ENCODE data around the gene KRI1. TPM values are rescaled to one million over a fixed set of nuclear protein-coding genes. Genes with fewer than 3 reads are reported as not detected.

Gene KRI1
- total and polyA plus RNA-seq, 4 donors, result 4.4 to 32.5 (median 14.6) TPM

- Histone ChIP-seq H3K36me3 (ENCODE audit: control insufficient read depth, insufficient read depth, low read length) (no peaks in the 10 kb centered on the region), H3K9me3 (ENCODE audit: control insufficient read depth, insufficient read depth, low read length) (no peaks in the 10 kb centered on the region), H3K27me3 (ENCODE audit: control insufficient read depth, insufficient read depth, low read length) (peaks cover 78% of the 10 kb centered on the region), H3K4me3 (ENCODE audit: low read depth, low read length) (no peak overlapping the region), H3K4me1 (ENCODE audit: control insufficient read depth, insufficient read depth, low read length) (peaks cover 26% of the 10 kb centered on the region), H3K27ac (ENCODE audit: low read depth, low read length) (no peak overlapping the region)
- peak in 1 of 6 donors; percentile 12 for DNase-seq (ENCODE audit: low read depth in 4 of 6, low spot score in 6 of 6)
- 2% methylated on average over 96 of the region's 107 CpGs for WGBS (ENCODE audit: insufficient coverage)
Observed at GRCh38 chr19:10514211-10515145, 51.3 kb downstream of the KRI1 start.

GRCh38 chr19:10513223-10513622 is 52.6 kb downstream of the KRI1 start:
- Histone ChIP-seq H3K4me1 (ENCODE audit: control insufficient read depth, insufficient read depth, low read length) (peaks cover 22% of the 10 kb centered on the region), H3K27ac (ENCODE audit: low read depth, low read length) (no peak overlapping the region), H3K36me3 (ENCODE audit: control insufficient read depth, insufficient read depth, low read length) (no peaks in the 10 kb centered on the region), H3K9me3 (ENCODE audit: control insufficient read depth, insufficient read depth, low read length) (no peaks in the 10 kb centered on the region), H3K4me3 (ENCODE audit: low read depth, low read length) (no peak overlapping the region), H3K27me3 (ENCODE audit: control insufficient read depth, insufficient read depth, low read length) (peaks cover 66% of the 10 kb centered on the region)
- WGBS (ENCODE audit: insufficient coverage), result 81% methylated on average over 6 of the region's 7 CpGs
- DNase-seq (ENCODE audit: low read depth in 4 of 6, low spot score in 6 of 6), result no peak

- Histone ChIP-seq H3K27me3 (ENCODE audit: control insufficient read depth, insufficient read depth, low read length) (peaks cover 37% of the 10 kb centered on the region), H3K4me3 (ENCODE audit: low read depth, low read length) (no peak overlapping the region), H3K9me3 (ENCODE audit: control insufficient read depth, insufficient read depth, low read length) (no peaks in the 10 kb centered on the region), H3K4me1 (ENCODE audit: control insufficient read depth, insufficient read depth, low read length) (peaks cover 8% of the 10 kb centered on the region), H3K27ac (ENCODE audit: low read depth, low read length) (no peak overlapping the region), H3K36me3 (ENCODE audit: control insufficient read depth, insufficient read depth, low read length) (no peaks in the 10 kb centered on the region)
- peak in 2 of 6 donors; percentile 9 to 22 for DNase-seq (ENCODE audit: low read depth in 4 of 6, low spot score in 6 of 6)
- WGBS (ENCODE audit: insufficient coverage), result 5% methylated on average over 15 of the region's 15 CpGs
Observed at GRCh38 chr19:10510301-10510802, 55.5 kb downstream of the KRI1 start.

- no peak for DNase-seq (ENCODE audit: low read depth in 4 of 6, low spot score in 6 of 6)
- Histone ChIP-seq H3K27me3 (ENCODE audit: control insufficient read depth, insufficient read depth, low read length) (peaks cover 21% of the 10 kb centered on the region), H3K27ac (ENCODE audit: low read depth, low read length) (no peak overlapping the region), H3K4me3 (ENCODE audit: low read depth, low read length) (no peak overlapping the region), H3K36me3 (ENCODE audit: control insufficient read depth, insufficient read depth, low read length) (no peaks in the 10 kb centered on the region), H3K4me1 (ENCODE audit: control insufficient read depth, insufficient read depth, low read length) (peaks cover 8% of the 10 kb centered on the region), H3K9me3 (ENCODE audit: control insufficient read depth, insufficient read depth, low read length) (no peaks in the 10 kb centered on the region)
- 93% methylated on average over 2 of the region's 3 CpGs for WGBS (ENCODE audit: insufficient coverage)
Observed at GRCh38 chr19:10508707-10509106, 57.1 kb downstream of the KRI1 start.

- Histone ChIP-seq H3K9me3 (ENCODE audit: control insufficient read depth, insufficient read depth, low read length) (no peaks in the 10 kb centered on the region), H3K27ac (ENCODE audit: low read depth, low read length) (no peak overlapping the region), H3K27me3 (ENCODE audit: control insufficient read depth, insufficient read depth, low read length) (peaks cover 14% of the 10 kb centered on the region), H3K4me3 (ENCODE audit: low read depth, low read length) (no peak overlapping the region), H3K4me1 (ENCODE audit: control insufficient read depth, insufficient read depth, low read length) (peaks cover 13% of the 10 kb centered on the region), H3K36me3 (ENCODE audit: control insufficient read depth, insufficient read depth, low read length) (no peaks in the 10 kb centered on the region)
- DNase-seq (ENCODE audit: low read depth in 4 of 6, low spot score in 6 of 6), result no peak
- 94% methylated on average over 11 of the region's 16 CpGs for WGBS (ENCODE audit: insufficient coverage)
Observed at GRCh38 chr19:10508036-10508435, 57.8 kb downstream of the KRI1 start.

GRCh38 chr19:10505583-10506229 is 60.1 kb downstream of the KRI1 start:
- Histone ChIP-seq H3K9me3 (ENCODE audit: control insufficient read depth, insufficient read depth, low read length) (no peaks in the 10 kb centered on the region), H3K36me3 (ENCODE audit: control insufficient read depth, insufficient read depth, low read length) (peaks cover 4% of the 10 kb centered on the region), H3K4me3 (ENCODE audit: low read depth, low read length) (no peak overlapping the region), H3K27ac (ENCODE audit: low read depth, low read length) (no peak overlapping the region), H3K27me3 (ENCODE audit: control insufficient read depth, insufficient read depth, low read length) (peaks cover under 1% of the 10 kb centered on the region), H3K4me1 (ENCODE audit: control insufficient read depth, insufficient read depth, low read length) (peaks cover 24% of the 10 kb centered on the region)
- 10% methylated on average over 7 of the region's 17 CpGs for WGBS (ENCODE audit: insufficient coverage)
- DNase-seq (ENCODE audit: low read depth in 4 of 6, low spot score in 6 of 6), result peak in 2 of 6 donors; percentile 49 to 52

Small RNA genes within 50 kb of the gene (small RNA-seq; reads per million reads assigned to genes)
- not detected for gene MIR1238 (ENCODE audit: low replicate concordance)
- gene RNU7-140P (ENCODE audit: low replicate concordance), result not detected

Other genes with a start within 250 kb of the KRI1 start
- gene FDX2, start 250.0 kb downstream of the KRI1 start, total RNA-seq, result 10 to 100 TPM; 15.0 to 30.4 TPM
- 10 to 100 TPM; 37.3 to 45.3 TPM for gene FDX2, start 250.0 kb downstream of the KRI1 start, polyA plus RNA-seq (ENCODE audit: insufficient read length in 2 of 2)
- gene RAVER1, start 232.5 kb downstream of the KRI1 start, total RNA-seq, result 1 to 10 TPM; 5.4 to 8.7 TPM
- gene RAVER1, start 232.5 kb downstream of the KRI1 start, polyA plus RNA-seq (ENCODE audit: insufficient read length in 2 of 2), result 10 to 100 TPM; 32.5 to 42.3 TPM
- 1 to 10 TPM; 5.5 to 8.7 TPM for gene ICAM3, start 226.4 kb downstream of the KRI1 start, total RNA-seq
- 1 to 10 TPM; 3.8 to 4.4 TPM for gene ICAM3, start 226.4 kb downstream of the KRI1 start, polyA plus RNA-seq (ENCODE audit: insufficient read length in 2 of 2)
- gene TYK2, start 185.4 kb downstream of the KRI1 start, total RNA-seq, result 10 to 100 TPM; 44.5 to 94.4 TPM
- gene TYK2, start 185.4 kb downstream of the KRI1 start, polyA plus RNA-seq (ENCODE audit: insufficient read length in 2 of 2), result 100 to 1,000 TPM; 108 to 153 TPM
- 100 to 1,000 TPM in 1 of 2 donors, 10 to 100 TPM in 1; 47.4 to 164 TPM for gene CDC37, start 162.5 kb downstream of the KRI1 start, total RNA-seq
- 100 to 1,000 TPM; 151 to 191 TPM for gene CDC37, start 162.5 kb downstream of the KRI1 start, polyA plus RNA-seq (ENCODE audit: insufficient read length in 2 of 2)
- 10 to 100 TPM in 1 of 2 donors, 1 to 10 TPM in 1; 4.2 to 10.8 TPM for gene PDE4A, start 145.5 kb downstream of the KRI1 start, total RNA-seq
- gene PDE4A, start 145.5 kb downstream of the KRI1 start, polyA plus RNA-seq (ENCODE audit: insufficient read length in 2 of 2), result 10 to 100 TPM; 25.7 to 28.4 TPM
- 10 to 100 TPM; 40.5 to 60.1 TPM for gene KEAP1, start 62.7 kb downstream of the KRI1 start, total RNA-seq
- 10 to 100 TPM; 76.7 to 93.6 TPM for gene KEAP1, start 62.7 kb downstream of the KRI1 start, polyA plus RNA-seq (ENCODE audit: insufficient read length in 2 of 2)
- 1 to 10 TPM; 1.3 to 3.8 TPM for gene S1PR5, start 48.6 kb downstream of the KRI1 start, total RNA-seq
- gene S1PR5, start 48.6 kb downstream of the KRI1 start, polyA plus RNA-seq (ENCODE audit: insufficient read length in 2 of 2), result 1 to 10 TPM; 1.1 to 1.6 TPM
- 10 to 100 TPM; 10.6 to 20.5 TPM for gene ATG4D, start 22.1 kb downstream of the KRI1 start, total RNA-seq
- gene ATG4D, start 22.1 kb downstream of the KRI1 start, polyA plus RNA-seq (ENCODE audit: insufficient read length in 2 of 2), result 10 to 100 TPM; 42.2 to 43.9 TPM
- 10 to 100 TPM; 25.6 to 50.9 TPM for gene CDKN2D, start 3.0 kb upstream of the KRI1 start, total RNA-seq
- 100 to 1,000 TPM; 167 to 173 TPM for gene CDKN2D, start 3.0 kb upstream of the KRI1 start, polyA plus RNA-seq (ENCODE audit: insufficient read length in 2 of 2)
- under 1 TPM; 0.30 to 0.83 TPM for gene AP1M2, start 21.3 kb upstream of the KRI1 start, total RNA-seq
- 1 to 10 TPM; 1.1 to 1.2 TPM for gene AP1M2, start 21.3 kb upstream of the KRI1 start, polyA plus RNA-seq (ENCODE audit: insufficient read length in 2 of 2)
- 10 to 100 TPM; 46.8 to 60.4 TPM for gene SLC44A2, start 59.5 kb upstream of the KRI1 start, total RNA-seq
- gene SLC44A2, start 59.5 kb upstream of the KRI1 start, polyA plus RNA-seq (ENCODE audit: insufficient read length in 2 of 2), result 100 to 1,000 TPM; 116 to 146 TPM
- gene ILF3, start 88.3 kb upstream of the KRI1 start, total RNA-seq, result 10 to 100 TPM; 89.8 to 98.6 TPM
- 100 to 1,000 TPM; 234 to 267 TPM for gene ILF3, start 88.3 kb upstream of the KRI1 start, polyA plus RNA-seq (ENCODE audit: insufficient read length in 2 of 2)
- gene QTRT1, start 135.4 kb upstream of the KRI1 start, total RNA-seq, result 10 to 100 TPM; 25.9 to 47.6 TPM
- gene QTRT1, start 135.4 kb upstream of the KRI1 start, polyA plus RNA-seq (ENCODE audit: insufficient read length in 2 of 2), result 100 to 1,000 TPM in 1 of 2 donors, 10 to 100 TPM in 1; 79.6 to 110 TPM
- gene DNM2, start 152.1 kb upstream of the KRI1 start, total RNA-seq, result 10 to 100 TPM; 59.2 to 77.9 TPM
- 100 to 1,000 TPM in 1 of 2 donors, 10 to 100 TPM in 1; 92.2 to 111 TPM for gene DNM2, start 152.1 kb upstream of the KRI1 start, polyA plus RNA-seq (ENCODE audit: insufficient read length in 2 of 2)

All from spinal cord (tissue), 10 donors.